ENCODE data around the gene DUOXA1. TPM values are rescaled to one million over a fixed set of nuclear protein-coding genes. Genes with fewer than 3 reads are reported as not detected.
"Not testable (repeated sequence)": the region's sequence is repeated elsewhere in the genome, so short reads cannot be mapped to it uniquely, and the experiment has no call there.

DUOXA1 gene
- polyA plus RNA-seq, 1 donor: 0.15 TPM

DNA sequence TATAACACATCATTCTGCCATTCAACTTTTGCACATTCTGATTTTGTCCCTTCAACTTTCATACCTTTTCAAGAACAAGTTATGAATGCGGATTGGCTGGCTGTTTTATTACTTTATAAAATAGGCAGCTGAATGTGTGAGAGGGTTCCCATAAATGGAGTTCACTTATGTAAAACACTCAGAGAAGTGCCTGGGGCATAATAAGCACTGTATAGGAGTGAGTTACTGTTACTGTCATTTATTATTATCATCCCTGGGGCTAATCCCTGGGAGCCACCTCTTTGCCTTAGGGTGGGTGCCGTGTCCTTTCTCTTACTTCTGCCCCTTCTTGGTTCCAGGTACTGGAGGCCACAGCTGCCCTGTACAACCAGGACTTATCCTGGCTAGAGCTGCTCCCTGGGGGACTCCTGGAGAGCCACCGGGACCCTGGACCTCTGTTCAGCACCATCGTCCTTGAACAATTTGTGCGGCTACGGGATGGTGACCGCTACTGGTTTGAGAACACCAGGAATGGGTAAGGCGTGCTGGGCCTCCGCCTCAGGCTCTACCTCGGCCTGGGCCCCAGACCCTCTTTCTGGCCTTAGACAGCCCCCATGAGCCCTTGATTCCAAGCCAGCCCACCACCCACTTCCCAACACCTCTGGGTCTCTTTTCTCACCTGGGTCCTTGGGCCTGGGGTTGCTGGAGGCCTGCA is 11.0 kb upstream of the DUOXA1 start:
- DNase-seq: no peak
- H3K27ac ChIP-seq (ENCODE audit: low read length): no peak overlapping the region
- H3K4me1 ChIP-seq (ENCODE audit: control insufficient read depth, insufficient read depth, low read length): no peaks in the 10 kb centered on the region
- WGBS (ENCODE audit: insufficient coverage, low lambda C conversion rate): 100% methylated on average over 1 of the region's 10 CpGs
- no peaks in the 10 kb centered on the region for H3K9me3 ChIP-seq (ENCODE audit: control insufficient read depth, low read depth, low read length)
- H3K4me3 ChIP-seq (ENCODE audit: low read length): no peak overlapping the region
- no peaks in the 10 kb centered on the region for H3K36me3 ChIP-seq (ENCODE audit: control insufficient read depth, insufficient read depth, low read length)
- H3K27me3 ChIP-seq (ENCODE audit: control insufficient read depth, insufficient read depth, low read length): peaks cover 15% of the 10 kb centered on the region

GRCh38 chr15:45139770-45140169 is 10.1 kb upstream of the DUOXA1 start:
- Histone ChIP-seq H3K27ac (ENCODE audit: low read length) (no peak overlapping the region), H3K9me3 (ENCODE audit: control insufficient read depth, low read depth, low read length) (no peaks in the 10 kb centered on the region), H3K4me1 (ENCODE audit: control insufficient read depth, insufficient read depth, low read length) (no peaks in the 10 kb centered on the region), H3K4me3 (ENCODE audit: low read length) (no peak overlapping the region), H3K36me3 (ENCODE audit: control insufficient read depth, insufficient read depth, low read length) (no peaks in the 10 kb centered on the region), H3K27me3 (ENCODE audit: control insufficient read depth, insufficient read depth, low read length) (peaks cover 22% of the 10 kb centered on the region)
- no peak for DNase-seq
- no CpG with 5 or more reads among the region's 6 CpGs for WGBS (ENCODE audit: insufficient coverage, low lambda C conversion rate)

- peaks cover 29% of the 10 kb centered on the region for H3K27me3 ChIP-seq (ENCODE audit: control insufficient read depth, insufficient read depth, low read length)
- H3K27ac ChIP-seq (ENCODE audit: low read length): no peak overlapping the region
- no peak overlapping the region for H3K4me3 ChIP-seq (ENCODE audit: low read length)
- DNase-seq: no peak
- WGBS (ENCODE audit: insufficient coverage, low lambda C conversion rate): no CpG with 5 or more reads among the region's 12 CpGs
- no peaks in the 10 kb centered on the region for H3K4me1 ChIP-seq (ENCODE audit: control insufficient read depth, insufficient read depth, low read length)
- no peaks in the 10 kb centered on the region for H3K36me3 ChIP-seq (ENCODE audit: control insufficient read depth, insufficient read depth, low read length)
- H3K9me3 ChIP-seq (ENCODE audit: control insufficient read depth, low read depth, low read length): no peaks in the 10 kb centered on the region
These were observed 9.4 kb upstream of the DUOXA1 start for GRCh38 chr15:45138814-45139765.

DNA sequence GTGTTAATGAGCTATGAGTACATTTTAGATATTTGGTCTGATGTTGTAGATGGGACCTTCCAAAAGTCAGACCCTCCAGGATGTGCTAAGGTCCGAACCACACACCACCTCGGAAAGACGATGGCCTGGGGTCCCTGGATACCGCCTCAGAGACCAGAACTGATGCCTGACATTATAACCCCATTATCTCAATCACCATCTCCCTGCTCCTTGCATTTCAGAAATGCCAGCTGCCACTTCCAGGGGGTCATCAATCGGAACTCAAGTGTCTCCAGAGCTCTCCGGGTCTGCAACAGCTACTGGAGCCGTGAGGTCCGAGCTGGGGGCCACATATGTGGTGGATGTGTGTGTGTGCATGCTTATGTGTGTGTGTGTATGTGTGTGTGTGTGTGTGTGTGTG is 8.0 kb upstream of the DUOXA1 start:
- no peak for DNase-seq
- no CpG with 5 or more reads among the region's 8 CpGs for WGBS (ENCODE audit: insufficient coverage, low lambda C conversion rate)
- Histone ChIP-seq H3K36me3 (ENCODE audit: control insufficient read depth, insufficient read depth, low read length) (no peaks in the 10 kb centered on the region), H3K27me3 (ENCODE audit: control insufficient read depth, insufficient read depth, low read length) (peaks cover 43% of the 10 kb centered on the region), H3K27ac (ENCODE audit: low read length) (no peak overlapping the region), H3K4me1 (ENCODE audit: control insufficient read depth, insufficient read depth, low read length) (no peaks in the 10 kb centered on the region), H3K4me3 (ENCODE audit: low read length) (no peak overlapping the region), H3K9me3 (ENCODE audit: control insufficient read depth, low read depth, low read length) (no peaks in the 10 kb centered on the region)

GRCh38 chr15:45136378-45136764 is 6.7 kb upstream of the DUOXA1 start:
- WGBS (ENCODE audit: insufficient coverage, low lambda C conversion rate): no CpG with 5 or more reads among the region's 10 CpGs
- peaks cover 43% of the 10 kb centered on the region for H3K27me3 ChIP-seq (ENCODE audit: control insufficient read depth, insufficient read depth, low read length)
- H3K36me3 ChIP-seq (ENCODE audit: control insufficient read depth, insufficient read depth, low read length): no peaks in the 10 kb centered on the region
- DNase-seq: no peak
- H3K4me3 ChIP-seq (ENCODE audit: low read length): no peak overlapping the region
- no peak overlapping the region for H3K27ac ChIP-seq (ENCODE audit: low read length)
- no peaks in the 10 kb centered on the region for H3K4me1 ChIP-seq (ENCODE audit: control insufficient read depth, insufficient read depth, low read length)
- H3K9me3 ChIP-seq (ENCODE audit: control insufficient read depth, low read depth, low read length): no peaks in the 10 kb centered on the region

DNA sequence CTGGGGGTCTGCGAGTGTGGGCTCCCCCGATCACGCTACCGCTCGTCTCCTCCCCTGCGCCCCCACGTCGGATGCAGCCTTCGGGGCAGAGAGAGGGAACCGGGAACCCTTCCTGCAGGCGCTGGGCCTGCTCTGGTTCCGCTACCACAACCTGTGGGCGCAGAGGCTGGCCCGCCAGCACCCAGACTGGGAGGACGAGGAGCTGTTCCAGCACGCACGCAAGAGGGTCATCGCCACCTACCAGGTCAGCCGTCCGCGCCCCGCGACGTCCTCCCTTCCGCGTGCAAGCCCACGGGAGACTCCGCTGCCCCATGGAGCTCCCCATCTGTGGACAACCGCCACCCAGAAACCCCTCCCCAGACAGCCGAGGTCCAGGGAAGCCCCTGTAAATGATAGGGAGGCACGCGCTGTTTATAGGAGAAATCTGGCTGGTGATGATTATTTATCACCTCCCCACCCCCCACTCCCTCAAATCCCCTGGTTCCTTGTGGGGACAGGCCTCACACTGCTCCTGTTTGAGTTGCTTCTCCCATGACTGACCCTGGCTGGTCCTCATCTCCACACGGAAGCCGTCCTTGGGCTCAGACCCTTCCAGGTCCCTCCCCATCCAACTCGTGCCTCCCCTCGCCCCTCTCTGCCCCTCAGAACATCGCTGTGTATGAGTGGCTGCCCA is 6.2 kb upstream of the DUOXA1 start:
- H3K36me3 ChIP-seq (ENCODE audit: control insufficient read depth, insufficient read depth, low read length); H3K4me3 ChIP-seq (ENCODE audit: low read length); H3K4me1 ChIP-seq (ENCODE audit: control insufficient read depth, insufficient read depth, low read length); DNase-seq; H3K27ac ChIP-seq (ENCODE audit: low read length); H3K9me3 ChIP-seq (ENCODE audit: control insufficient read depth, low read depth, low read length): not testable (repeated sequence)
- WGBS (ENCODE audit: insufficient coverage, low lambda C conversion rate): no CpG with 5 or more reads among the region's 37 CpGs
- peaks cover 44% of the 10 kb centered on the region for H3K27me3 ChIP-seq (ENCODE audit: control insufficient read depth, insufficient read depth, low read length)

DNA sequence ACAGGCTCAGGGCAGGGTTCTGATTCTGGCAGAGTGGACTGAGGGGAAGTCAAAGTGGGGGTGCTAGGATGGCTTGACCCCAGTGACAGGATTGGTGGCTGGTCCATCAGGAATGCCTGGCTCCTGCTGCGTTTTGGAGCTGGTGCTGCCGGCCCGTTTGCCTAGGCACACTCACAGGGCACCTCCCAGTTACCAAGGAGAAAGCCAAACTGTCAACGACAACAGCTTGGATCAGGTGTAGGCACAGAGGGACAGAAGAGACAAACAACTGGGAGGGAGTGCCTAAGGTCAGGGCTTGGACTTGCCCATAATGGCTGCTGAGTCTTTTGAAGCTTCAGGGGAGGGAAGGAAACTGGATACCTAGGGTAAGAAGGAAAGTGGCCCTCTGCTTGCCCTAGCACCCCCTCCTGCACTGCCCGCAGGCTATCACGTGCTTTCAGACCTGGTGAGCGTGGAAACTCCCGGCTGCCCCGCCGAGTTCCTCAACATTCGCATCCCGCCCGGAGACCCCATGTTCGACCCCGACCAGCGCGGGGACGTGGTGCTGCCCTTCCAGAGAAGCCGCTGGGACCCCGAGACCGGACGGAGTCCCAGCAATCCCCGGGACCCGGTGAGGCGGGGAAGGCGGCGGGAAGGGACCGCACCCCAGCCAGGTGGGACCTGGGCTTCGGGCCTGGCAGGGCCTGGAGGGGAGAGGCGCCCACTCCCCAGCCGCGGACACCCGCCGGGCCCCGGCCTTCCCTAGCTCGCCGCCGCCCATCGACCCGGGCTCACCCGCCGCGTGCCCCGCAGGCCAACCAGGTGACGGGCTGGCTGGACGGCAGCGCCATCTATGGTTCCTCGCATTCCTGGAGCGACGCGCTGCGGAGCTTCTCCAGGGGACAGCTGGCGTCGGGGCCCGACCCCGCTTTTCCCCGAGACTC is 5.3 kb upstream of the DUOXA1 start:
- Histone ChIP-seq H3K27me3 (ENCODE audit: control insufficient read depth, insufficient read depth, low read length) (peaks cover 53% of the 10 kb centered on the region), H3K9me3 (ENCODE audit: control insufficient read depth, low read depth, low read length) (peaks cover under 1% of the 10 kb centered on the region), H3K27ac (ENCODE audit: low read length) (no peak overlapping the region), H3K36me3 (ENCODE audit: control insufficient read depth, insufficient read depth, low read length) (no peaks in the 10 kb centered on the region), H3K4me3 (ENCODE audit: low read length) (peak overlapping the region; percentile 19), H3K4me1 (ENCODE audit: control insufficient read depth, insufficient read depth, low read length) (no peaks in the 10 kb centered on the region)
- WGBS (ENCODE audit: insufficient coverage, low lambda C conversion rate): no CpG with 5 or more reads among the region's 57 CpGs
- DNase-seq: peak in 1 of 2 donors; percentile 44

- Histone ChIP-seq H3K27me3 (ENCODE audit: control insufficient read depth, insufficient read depth, low read length) (peaks cover 62% of the 10 kb centered on the region), H3K4me3 (ENCODE audit: low read length) (no peak overlapping the region), H3K36me3 (ENCODE audit: control insufficient read depth, insufficient read depth, low read length) (no peaks in the 10 kb centered on the region), H3K27ac (ENCODE audit: low read length) (no peak overlapping the region), H3K9me3 (ENCODE audit: control insufficient read depth, low read depth, low read length) (peaks cover 5% of the 10 kb centered on the region), H3K4me1 (ENCODE audit: control insufficient read depth, insufficient read depth, low read length) (peaks cover under 1% of the 10 kb centered on the region)
- no peak for DNase-seq
- 100% methylated on average over 2 of the region's 7 CpGs for WGBS (ENCODE audit: insufficient coverage, low lambda C conversion rate)
These were observed 4.4 kb upstream of the DUOXA1 start for GRCh38 chr15:45134046-45134445.

DNA sequence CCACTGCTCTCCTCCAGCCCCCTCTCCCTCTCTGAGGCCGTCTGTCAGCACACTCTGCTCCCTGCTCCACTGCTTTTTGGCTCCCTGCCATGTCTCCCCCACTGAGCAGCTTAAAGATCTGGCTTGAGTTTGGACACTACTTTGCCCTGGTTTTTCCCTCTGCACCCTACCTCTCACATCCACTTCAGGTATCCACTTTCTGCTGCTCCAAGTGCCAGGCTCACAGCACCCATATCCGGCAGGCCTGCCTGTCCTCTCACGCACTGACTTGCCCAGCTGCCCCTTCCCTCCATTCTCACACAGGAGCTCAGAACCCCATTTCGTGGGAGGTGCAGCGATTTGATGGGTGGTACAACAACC is 3.9 kb upstream of the DUOXA1 start:
- peaks cover 2% of the 10 kb centered on the region for H3K4me1 ChIP-seq (ENCODE audit: control insufficient read depth, insufficient read depth, low read length)
- H3K27me3 ChIP-seq (ENCODE audit: control insufficient read depth, insufficient read depth, low read length): peaks cover 67% of the 10 kb centered on the region
- no CpG with 5 or more reads among the region's 5 CpGs for WGBS (ENCODE audit: insufficient coverage, low lambda C conversion rate)
- no peak overlapping the region for H3K4me3 ChIP-seq (ENCODE audit: low read length)
- H3K36me3 ChIP-seq (ENCODE audit: control insufficient read depth, insufficient read depth, low read length): no peaks in the 10 kb centered on the region
- H3K9me3 ChIP-seq (ENCODE audit: control insufficient read depth, low read depth, low read length): peaks cover 5% of the 10 kb centered on the region
- DNase-seq: no peak
- no peak overlapping the region for H3K27ac ChIP-seq (ENCODE audit: low read length)
